PC-3 (cell line): ENCODE measurements around the gene CYP26A1. TPM values are rescaled to one million over a fixed set of nuclear protein-coding genes. Genes with fewer than 3 reads are reported as not detected.

Experiments
- ATAC-seq: fragments of 200-7000 bp; cut with Tn5 transposase; 2 replicates; pipeline ENCODE4 v1.9.1; 2020; ENCODE audit warnings: mild to moderate bottlenecking, moderate library complexity
- BruUV-seq: library from RNA; stranded (reverse); fragments of 400-500 nt; replicated peaks from 2 replicates; lab custom pipeline; 2021; lab: Mats Ljungman, UMichigan
- CTCF ChIA-PET: fragments of 300-600 bp; sonication (Branson Sonifier 250); formaldehyde crosslinking; loops from one replicate; lab custom pipeline; 2022; ENCODE audit warnings: antibody characterized with exemption; lab: Charles Lee
- POLR2A ChIA-PET: fragments of 300-600 bp; sonication (Branson Sonifier 250); formaldehyde crosslinking; loops from one replicate; lab custom pipeline; 2022; ENCODE audit warnings: antibody characterized with exemption; ENCODE audit not compliant: unreplicated experiment; lab: Charles Lee
- DNase-seq: peaks from one replicate; pipeline ENCODE4 v3.0.0-alpha.2; 2015
- H2AFZ ChIP-seq: fragments of 300-600 bp; sonication (generic); 2 replicates; pipeline ENCODE4 v1.6.0; 2016; ENCODE audit warnings: antibody characterized with exemption, low read length
- H3F3A ChIP-seq: fragments of 300-600 bp; sonication (generic); one replicate; pipeline ENCODE4 v1.6.0; 2017; ENCODE audit warnings: antibody characterized with exemption, low read length, control low read depth, mild to moderate bottlenecking; ENCODE audit not compliant: unreplicated experiment
- H3K27ac ChIP-seq: fragments of 300-600 bp; sonication (generic); 2 replicates; pipeline ENCODE4 v1.5.1; 2016; ENCODE audit warnings: mild to moderate bottlenecking, low read length
- H3K27me3 ChIP-seq: fragments of 300-600 bp; sonication (generic); 2 replicates; pipeline ENCODE4 v1.6.1; 2016; ENCODE audit warnings: low read length, mixed read lengths
- H3K36me3 ChIP-seq: fragments of 300-600 bp; sonication (generic); 2 replicates; pipeline ENCODE4 v1.6.1; 2016; ENCODE audit warnings: low read depth, mixed run types, low read length, mixed read lengths
- H3K4me1 ChIP-seq: fragments of 300-600 bp; sonication (generic); 2 replicates; pipeline ENCODE4 v1.5.1; 2016; ENCODE audit warnings: low read length; ENCODE audit not compliant: insufficient read depth
- H3K4me2 ChIP-seq: fragments of 300-600 bp; sonication (generic); 2 replicates; pipeline ENCODE4 v1.6.0; 2016; ENCODE audit warnings: low read length
- H3K4me3 ChIP-seq: fragments of 300-600 bp; sonication (generic); 2 replicates; pipeline ENCODE4 v1.5.1; 2016; ENCODE audit warnings: mild to moderate bottlenecking, low read length, mixed read lengths
- H3K79me2 ChIP-seq: fragments of 300-600 bp; sonication (generic); 2 replicates; pipeline ENCODE4 v1.6.1; 2017; ENCODE audit warnings: low read length, mixed read lengths
- H3K9ac ChIP-seq: fragments of 300-600 bp; sonication (generic); 2 replicates; pipeline ENCODE4 v1.6.0; 2016; ENCODE audit warnings: mild to moderate bottlenecking, low read length
- H3K9me2 ChIP-seq: fragments of 300-600 bp; sonication (generic); replicated peaks from 2 replicates; pipeline ENCODE4 v1.6.1; 2016; ENCODE audit warnings: mixed run types, low read length, mixed read lengths
- H3K9me3 ChIP-seq: fragments of 300-600 bp; sonication (generic); 2 replicates; pipeline ENCODE4 v1.6.1; 2016; ENCODE audit warnings: low read length, mixed read lengths
- H4K20me1 ChIP-seq: fragments of 300-600 bp; sonication (generic); 2 replicates; pipeline ENCODE4 v1.6.1; 2016; ENCODE audit warnings: low read length, mixed read lengths
- EZH2 ChIP-seq: fragments of 300-600 bp; sonication (generic); IDR thresholded peaks from one replicate; pipeline ENCODE4 v1.6.1; 2017; ENCODE audit warnings: antibody characterized with exemption, mild to moderate bottlenecking, low read length; ENCODE audit not compliant: unreplicated experiment
- EZH2phosphoT487 ChIP-seq: fragments of 300-600 bp; sonication (generic); IDR thresholded peaks from 2 replicates; pipeline ENCODE4 v1.6.1; 2018; ENCODE audit warnings: mild to moderate bottlenecking, antibody characterized with exemption, low read length, borderline replicate concordance
- intact Hi-C: fragments of 100-400 bp; cut with micrococcal nuclease; formaldehyde crosslinking; loops from 2 replicates; pipeline ENCODE4 v1.9.0; 2023
- total RNA-seq: library from RNA; depleted of rRNA; stranded (reverse); fragments of >200 nt; gene quantifications from 2 replicates; pipeline ENCODE4 v1.2.3, GENCODE V29; 2014
- TF ChIP-seq, protein P1 (sequence below): fragments of 300-600 bp; sonication (generic); conservative IDR thresholded peaks from 2 replicates; pipeline ENCODE4 v1.5.1; 2017; ENCODE audit warnings: antibody characterized with exemption, low read depth, mild to moderate bottlenecking, low read length

The CYP26A1 gene
- total RNA-seq, 1 experiment from 2014 or later: 0.26 TPM

GRCh38 chr10:93062514-93063143 lies 11.1 kb upstream of the CYP26A1 start:
- DNase-seq (no peak), ATAC-seq (no peak)
- BruUV-seq: no TSS peak
- no peak overlapping the region for H2AFZ ChIP-seq
- no peak overlapping the region for H3K27ac ChIP-seq
- H3K36me3 ChIP-seq: no peaks in the 10 kb centered on the region
- no peak overlapping the region for H3K9ac ChIP-seq
- no peaks in the 10 kb centered on the region for H4K20me1 ChIP-seq
- no peak overlapping the region for H3K4me2 ChIP-seq
- no peaks in the 10 kb centered on the region for H3K9me2 ChIP-seq
- peaks cover 14% of the 10 kb centered on the region for H3K4me1 ChIP-seq
- CTCF ChIA-PET: no interaction called here
- no peaks in the 10 kb centered on the region for H3K79me2 ChIP-seq
- intact Hi-C loops: no loop called here
- no peaks in the 10 kb centered on the region for H3K27me3 ChIP-seq
- H3F3A ChIP-seq: no peaks in the 10 kb centered on the region
- TF ChIP-seq EZH2 (no peak), EZH2phosphoT487 (no peak)
- TF ChIP-seq, protein P1, sequence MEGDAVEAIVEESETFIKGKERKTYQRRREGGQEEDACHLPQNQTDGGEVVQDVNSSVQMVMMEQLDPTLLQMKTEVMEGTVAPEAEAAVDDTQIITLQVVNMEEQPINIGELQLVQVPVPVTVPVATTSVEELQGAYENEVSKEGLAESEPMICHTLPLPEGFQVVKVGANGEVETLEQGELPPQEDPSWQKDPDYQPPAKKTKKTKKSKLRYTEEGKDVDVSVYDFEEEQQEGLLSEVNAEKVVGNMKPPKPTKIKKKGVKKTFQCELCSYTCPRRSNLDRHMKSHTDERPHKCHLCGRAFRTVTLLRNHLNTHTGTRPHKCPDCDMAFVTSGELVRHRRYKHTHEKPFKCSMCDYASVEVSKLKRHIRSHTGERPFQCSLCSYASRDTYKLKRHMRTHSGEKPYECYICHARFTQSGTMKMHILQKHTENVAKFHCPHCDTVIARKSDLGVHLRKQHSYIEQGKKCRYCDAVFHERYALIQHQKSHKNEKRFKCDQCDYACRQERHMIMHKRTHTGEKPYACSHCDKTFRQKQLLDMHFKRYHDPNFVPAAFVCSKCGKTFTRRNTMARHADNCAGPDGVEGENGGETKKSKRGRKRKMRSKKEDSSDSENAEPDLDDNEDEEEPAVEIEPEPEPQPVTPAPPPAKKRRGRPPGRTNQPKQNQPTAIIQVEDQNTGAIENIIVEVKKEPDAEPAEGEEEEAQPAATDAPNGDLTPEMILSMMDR: no peak
- POLR2A ChIA-PET: no interaction called here
- no peaks in the 10 kb centered on the region for H3K9me3 ChIP-seq
- no peak overlapping the region for H3K4me3 ChIP-seq

DNA sequence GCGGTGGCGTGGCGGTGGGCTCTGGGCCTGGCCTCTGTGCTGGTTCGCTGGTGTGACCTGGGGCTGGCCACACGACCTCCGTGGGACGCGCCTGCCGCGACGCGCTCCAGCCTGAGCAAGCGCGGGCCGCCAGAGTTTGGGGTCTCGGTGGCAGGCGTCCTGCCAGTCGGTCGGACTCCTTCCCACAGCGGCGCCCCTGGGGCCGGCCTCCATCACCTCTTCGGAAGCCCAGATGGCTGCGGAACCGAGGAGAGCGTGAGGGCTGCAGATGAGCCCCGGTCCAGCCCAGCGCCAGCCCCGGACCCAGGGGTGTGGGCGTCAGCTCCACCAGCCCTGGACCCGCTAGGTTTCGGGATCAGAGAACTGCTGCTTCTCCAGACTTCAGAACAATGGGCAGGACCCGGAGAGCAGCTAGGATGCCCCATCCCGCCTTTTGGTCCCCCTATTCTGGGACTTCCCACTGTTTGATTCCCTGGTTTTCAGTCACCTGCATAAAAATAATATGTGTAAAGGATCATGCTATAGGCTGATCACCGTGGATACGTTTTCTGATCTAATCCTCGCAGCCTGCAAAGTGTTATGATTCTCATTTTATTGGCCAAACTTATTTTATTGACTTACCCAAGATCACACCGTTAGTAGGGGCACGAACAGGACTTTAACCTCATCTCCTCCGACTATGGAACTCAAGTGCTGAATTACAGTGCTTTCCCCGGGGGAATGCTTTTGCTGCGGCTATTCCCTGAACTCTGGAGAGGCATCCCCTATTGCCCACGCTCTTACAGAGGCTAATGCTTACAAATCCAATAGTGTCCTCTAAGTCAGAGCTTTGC lies 10.3 kb upstream of the CYP26A1 start:
- no peaks in the 10 kb centered on the region for H3K9me2 ChIP-seq
- no peaks in the 10 kb centered on the region for H3K79me2 ChIP-seq
- TF ChIP-seq EZH2: no peak
- TF ChIP-seq, protein P1: no peak
- TF ChIP-seq EZH2phosphoT487: no peak
- H3K4me2 ChIP-seq: no peak overlapping the region
- no peaks in the 10 kb centered on the region for H3K27me3 ChIP-seq
- no peak overlapping the region for H2AFZ ChIP-seq
- DNase-seq: no peak
- no peaks in the 10 kb centered on the region for H3K9me3 ChIP-seq
- no peak for ATAC-seq
- H3K4me1 ChIP-seq: peaks cover 9% of the 10 kb centered on the region
- intact Hi-C loops: no loop called here
- no peak overlapping the region for H3K4me3 ChIP-seq
- no peaks in the 10 kb centered on the region for H3F3A ChIP-seq
- H3K27ac ChIP-seq: no peak overlapping the region
- CTCF ChIA-PET: interaction anchor here (0.6 kb wide), 1 partner anchor 620 kb away, joined by 3 read pairs; no protein-coding TSS in a partner anchor
- no TSS peak for BruUV-seq
- H3K9ac ChIP-seq: no peak overlapping the region
- H3K36me3 ChIP-seq: no peaks in the 10 kb centered on the region
- H4K20me1 ChIP-seq: no peaks in the 10 kb centered on the region
- POLR2A ChIA-PET: no interaction called here
